Endothelial cell (in vitro differentiated cells): ENCODE measurements around the gene CDH22. TPM values are rescaled to one million over a fixed set of nuclear protein-coding genes. Genes with fewer than 3 reads are reported as not detected.

Source experiments
- DNase-seq: peaks from one replicate; pipeline ENCODE4 v3.0.0; 2021; ENCODE audit warnings: low spot score
- H3K27ac Mint-ChIP-seq: one replicate; pipeline ENCODE4 v1.8.0; 2021; ENCODE audit warnings: mixed read lengths, inconsistent platforms; ENCODE audit not compliant: unreplicated experiment
- H3K27me3 Mint-ChIP-seq: one replicate; pipeline ENCODE4 v1.8.0; 2021; ENCODE audit warnings: mild to moderate bottlenecking, moderate library complexity, mixed read lengths, inconsistent platforms; ENCODE audit not compliant: unreplicated experiment
- H3K36me3 Mint-ChIP-seq: one replicate; pipeline ENCODE4 v1.8.0; 2021; ENCODE audit warnings: mild to moderate bottlenecking, low read depth, mixed read lengths, inconsistent platforms; ENCODE audit not compliant: unreplicated experiment
- H3K4me1 Mint-ChIP-seq: one replicate; pipeline ENCODE4 v1.8.0; 2021; ENCODE audit warnings: mild to moderate bottlenecking, mixed read lengths, inconsistent platforms; ENCODE audit not compliant: unreplicated experiment
- H3K4me3 Mint-ChIP-seq: one replicate; pipeline ENCODE4 v1.8.0; 2021; ENCODE audit warnings: mild to moderate bottlenecking, mixed read lengths, inconsistent platforms; ENCODE audit not compliant: unreplicated experiment
- H3K9me3 Mint-ChIP-seq: one replicate; pipeline ENCODE4 v1.8.0; 2021; ENCODE audit warnings: mixed read lengths, inconsistent platforms; ENCODE audit not compliant: unreplicated experiment
- total RNA-seq: library from RNA; stranded (reverse); fragmentation: NEBNext Ultra II Directional; extraction: Animal tissue kit (Norgen Biotek cat#: 25700); gene quantifications from one replicate; pipeline ENCODE4 v1.2.1, GENCODE V29; 2021; ENCODE audit not compliant: unreplicated experiment
- TF ChIP-seq, protein P1 (sequence below): fragments of 200-600 bp; sonication (generic); IDR thresholded peaks from one replicate; pipeline ENCODE4 v1.5.0; 2021; ENCODE audit warnings: antibody characterized with exemption; ENCODE audit not compliant: unreplicated experiment

Gene CDH22
- total RNA-seq, 1 donor from 2014 or later, result 1.3 TPM

DNA sequence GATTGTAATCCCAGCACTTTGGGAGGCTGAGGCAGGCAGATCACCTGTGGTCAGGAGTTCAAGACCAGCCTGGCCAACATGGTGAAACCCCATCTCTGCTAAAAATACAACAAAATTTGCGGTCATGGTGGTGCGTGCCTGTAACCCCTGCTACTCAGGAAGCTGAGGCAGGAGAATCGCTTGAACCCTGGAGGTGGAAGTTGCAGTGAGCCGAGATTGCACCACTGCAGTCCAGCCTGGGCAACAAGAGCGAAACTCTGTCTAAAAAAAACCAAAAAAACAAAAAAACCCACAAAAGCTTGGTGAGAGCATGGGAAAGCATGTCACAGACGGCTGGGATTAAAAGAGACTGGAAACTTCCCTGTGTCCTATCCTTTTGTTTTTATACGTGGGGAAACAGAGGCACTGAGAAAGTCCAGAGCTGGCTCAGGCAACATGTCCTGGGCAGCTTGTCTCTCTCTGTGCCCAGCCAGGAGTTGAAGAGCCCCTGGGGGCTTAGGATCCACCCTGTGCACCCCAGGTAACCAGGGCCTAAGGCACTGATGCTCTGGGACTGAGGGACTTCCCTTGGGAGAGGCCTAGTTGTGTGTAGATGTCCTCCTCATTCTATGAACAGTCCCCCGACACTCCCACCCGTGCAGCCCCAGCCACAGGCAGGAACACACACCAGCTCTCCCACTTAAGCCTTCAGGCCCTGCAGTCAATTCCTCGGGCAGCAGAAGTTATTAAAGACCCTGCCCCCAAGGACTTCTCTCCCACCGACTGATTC, 174.2 kb downstream of the CDH22 start:
- TF ChIP-seq, protein P1, sequence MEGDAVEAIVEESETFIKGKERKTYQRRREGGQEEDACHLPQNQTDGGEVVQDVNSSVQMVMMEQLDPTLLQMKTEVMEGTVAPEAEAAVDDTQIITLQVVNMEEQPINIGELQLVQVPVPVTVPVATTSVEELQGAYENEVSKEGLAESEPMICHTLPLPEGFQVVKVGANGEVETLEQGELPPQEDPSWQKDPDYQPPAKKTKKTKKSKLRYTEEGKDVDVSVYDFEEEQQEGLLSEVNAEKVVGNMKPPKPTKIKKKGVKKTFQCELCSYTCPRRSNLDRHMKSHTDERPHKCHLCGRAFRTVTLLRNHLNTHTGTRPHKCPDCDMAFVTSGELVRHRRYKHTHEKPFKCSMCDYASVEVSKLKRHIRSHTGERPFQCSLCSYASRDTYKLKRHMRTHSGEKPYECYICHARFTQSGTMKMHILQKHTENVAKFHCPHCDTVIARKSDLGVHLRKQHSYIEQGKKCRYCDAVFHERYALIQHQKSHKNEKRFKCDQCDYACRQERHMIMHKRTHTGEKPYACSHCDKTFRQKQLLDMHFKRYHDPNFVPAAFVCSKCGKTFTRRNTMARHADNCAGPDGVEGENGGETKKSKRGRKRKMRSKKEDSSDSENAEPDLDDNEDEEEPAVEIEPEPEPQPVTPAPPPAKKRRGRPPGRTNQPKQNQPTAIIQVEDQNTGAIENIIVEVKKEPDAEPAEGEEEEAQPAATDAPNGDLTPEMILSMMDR, result no peak
- DNase-seq, result no peak
- H3K4me1 Mint-ChIP-seq, result peaks cover 10% of the 10 kb centered on the region
- peaks cover 2% of the 10 kb centered on the region for H3K27me3 Mint-ChIP-seq
- no peaks in the 10 kb centered on the region for H3K9me3 Mint-ChIP-seq
- no peak overlapping the region for H3K4me3 Mint-ChIP-seq
- H3K27ac Mint-ChIP-seq, result no peak overlapping the region
- peaks cover 3% of the 10 kb centered on the region for H3K36me3 Mint-ChIP-seq

DNA sequence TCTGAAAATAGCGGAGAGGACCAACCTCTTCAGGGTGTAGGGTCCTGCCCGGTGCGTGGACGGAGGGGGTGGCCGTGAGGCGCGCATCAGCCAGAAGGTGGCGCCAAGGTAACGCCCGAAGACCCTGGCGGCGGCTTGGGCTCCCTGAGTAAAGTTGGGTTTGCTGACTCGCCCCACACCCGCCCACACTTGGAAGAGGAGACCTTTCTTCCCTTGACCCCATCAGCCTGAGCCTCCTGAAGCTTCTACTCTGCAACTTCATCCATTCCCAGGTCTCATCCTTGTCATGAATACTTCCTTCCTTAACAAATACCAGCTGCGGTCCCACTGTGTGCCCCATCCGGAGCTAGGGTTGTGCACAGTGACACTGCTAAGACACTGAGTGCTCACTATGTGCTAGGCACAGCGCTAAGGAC, 175.6 kb downstream of the CDH22 start:
- TF ChIP-seq, protein P1, result peak; percentile 54
- DNase-seq, result peak; percentile 88
- H3K27me3 Mint-ChIP-seq, result peaks cover 2% of the 10 kb centered on the region
- H3K36me3 Mint-ChIP-seq, result peaks cover 3% of the 10 kb centered on the region
- peaks cover 10% of the 10 kb centered on the region for H3K4me1 Mint-ChIP-seq
- no peak overlapping the region for H3K4me3 Mint-ChIP-seq
- H3K9me3 Mint-ChIP-seq, result no peaks in the 10 kb centered on the region
- H3K27ac Mint-ChIP-seq, result no peak overlapping the region

DNA sequence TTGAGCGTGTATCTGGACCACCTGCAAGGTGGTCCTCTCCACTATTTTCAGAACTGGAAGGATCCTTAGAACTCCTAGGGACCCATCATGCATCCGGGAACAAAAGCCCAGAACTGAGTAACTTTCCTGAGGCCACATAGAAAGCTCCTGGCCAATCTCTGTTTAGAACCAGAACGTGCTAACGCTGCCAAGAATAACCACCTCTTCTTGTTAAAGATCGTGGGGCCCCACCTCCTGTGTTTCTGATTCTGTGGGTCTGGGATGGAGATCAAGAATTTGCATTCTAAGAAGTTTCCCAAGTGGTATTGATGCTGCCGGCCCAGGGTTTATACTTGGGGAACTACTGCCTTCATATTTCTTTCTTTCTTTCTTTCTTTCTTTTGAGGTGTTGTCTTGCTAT, 176.9 kb downstream of the CDH22 start:
- TF ChIP-seq, protein P1, result no peak
- Mint-ChIP-seq H3K27ac (peak overlapping the region; percentile 39), H3K9me3 (no peaks in the 10 kb centered on the region), H3K4me3 (no peak overlapping the region), H3K4me1 (peaks cover 10% of the 10 kb centered on the region), H3K36me3 (peaks cover 7% of the 10 kb centered on the region), H3K27me3 (peaks cover 3% of the 10 kb centered on the region)
- DNase-seq, result no peak

DNA sequence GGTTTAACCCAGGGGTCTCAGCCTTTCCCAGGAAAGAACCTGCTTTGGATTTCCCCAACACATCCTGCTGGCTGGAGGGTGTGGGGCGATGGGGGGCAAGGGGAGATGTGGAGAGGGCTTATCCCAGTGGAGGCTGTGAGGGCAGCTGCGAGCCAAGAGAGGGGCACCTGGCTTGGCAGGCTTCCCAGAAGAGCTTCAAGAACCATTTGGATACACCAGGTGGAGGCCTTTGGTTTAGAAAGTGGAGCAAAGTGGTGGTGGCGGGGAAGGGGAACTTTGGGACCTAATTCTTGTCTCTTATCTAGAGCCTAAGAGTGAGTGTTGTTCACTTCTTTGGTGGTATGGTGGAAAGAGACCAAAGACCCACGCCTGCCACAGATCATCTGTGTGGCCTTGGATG, 177.8 kb downstream of the CDH22 start:
- Mint-ChIP-seq H3K36me3 (peaks cover 12% of the 10 kb centered on the region), H3K27ac (no peak overlapping the region), H3K4me3 (no peak overlapping the region), H3K27me3 (peaks cover 4% of the 10 kb centered on the region), H3K9me3 (no peaks in the 10 kb centered on the region), H3K4me1 (peaks cover 10% of the 10 kb centered on the region)
- DNase-seq, result no peak
- TF ChIP-seq, protein P1, result no peak

DNA sequence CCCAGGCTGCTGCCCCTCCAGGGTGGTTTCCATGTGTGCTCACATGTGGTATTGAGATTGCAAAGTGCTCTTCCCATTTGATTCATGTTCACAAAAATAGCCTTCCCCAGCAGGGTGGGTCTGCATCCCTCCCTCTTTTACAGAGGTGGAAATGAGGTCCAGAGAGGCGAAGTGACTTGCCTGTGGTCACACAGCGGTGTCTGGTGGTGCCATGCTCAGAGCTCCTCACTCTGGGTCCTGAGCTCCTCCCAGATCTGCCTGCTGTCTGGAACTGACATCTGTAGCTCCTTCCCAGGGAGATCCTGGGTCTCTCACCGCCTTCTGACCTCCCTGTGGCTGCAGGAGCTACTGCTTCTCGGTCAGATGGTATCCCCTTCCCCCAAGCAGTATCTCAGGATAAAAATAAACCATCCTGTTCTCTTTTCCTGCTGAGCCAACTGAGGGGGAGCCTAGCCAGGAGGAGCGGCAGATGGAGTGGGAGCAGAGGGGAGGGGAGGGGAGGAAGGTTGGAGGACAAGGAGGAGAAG, 178.3 kb downstream of the CDH22 start:
- no peak overlapping the region for H3K27ac Mint-ChIP-seq
- no peak for DNase-seq
- no peaks in the 10 kb centered on the region for H3K9me3 Mint-ChIP-seq
- TF ChIP-seq, protein P1, result no peak
- no peak overlapping the region for H3K4me3 Mint-ChIP-seq
- H3K36me3 Mint-ChIP-seq, result peaks cover 14% of the 10 kb centered on the region
- peaks cover 5% of the 10 kb centered on the region for H3K27me3 Mint-ChIP-seq
- peaks cover 10% of the 10 kb centered on the region for H3K4me1 Mint-ChIP-seq
